Measurements from ENCODE around the gene RPN2. TPM values are rescaled to one million over a fixed set of nuclear protein-coding genes. Genes with fewer than 3 reads are reported as not detected.

RPN2 gene
- total and polyA plus RNA-seq, 9 of the 15 experiments (the other 6 are each of a cell fraction or from before 2014, with no cell fraction given), result 168 to 548 (median 325) TPM

DNA sequence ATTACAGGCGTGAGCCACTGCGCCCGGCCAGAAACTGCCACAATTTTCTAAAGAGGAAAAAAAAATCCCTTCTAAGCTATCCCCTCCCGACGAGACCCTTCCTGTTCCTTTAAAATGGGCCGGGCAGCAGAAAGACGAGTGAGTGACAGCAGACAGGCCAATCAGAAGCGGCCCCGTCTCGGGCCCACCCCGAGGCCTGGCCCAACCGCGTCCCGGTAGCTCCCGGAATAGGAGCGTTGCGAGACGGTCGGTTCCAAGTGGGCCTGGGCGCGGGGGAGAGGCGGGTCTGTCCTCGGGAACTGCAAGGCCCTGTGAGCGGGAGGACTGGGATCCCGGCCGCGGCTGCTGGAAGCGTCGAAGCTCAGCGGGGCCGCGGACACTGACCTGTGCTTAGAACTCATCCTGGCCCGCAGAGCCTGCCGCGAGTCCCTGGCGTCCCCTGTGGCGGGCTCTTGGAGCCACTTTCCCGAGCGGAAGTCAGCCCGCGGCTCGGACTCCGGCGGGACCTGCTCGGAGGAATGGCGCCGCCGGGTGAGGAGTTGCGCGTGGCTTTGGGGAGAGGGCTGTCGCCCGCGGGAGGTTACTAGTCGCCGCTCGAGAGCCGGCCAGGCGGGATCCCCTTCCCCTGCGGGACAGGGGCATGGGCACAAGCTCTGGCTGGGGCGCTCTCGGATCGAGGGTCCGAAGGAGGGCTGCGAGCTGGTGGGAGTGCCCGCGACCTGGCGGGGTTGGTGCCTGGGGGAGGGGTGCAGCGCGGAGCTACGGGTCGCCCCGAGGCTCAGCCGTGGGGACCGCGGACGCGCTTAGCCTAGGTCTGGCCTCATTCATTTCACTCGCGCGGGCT is at the start of gene RPN2, which contains the start of gene MROH8 (continued):
- TF ChIP-seq SP2 (IDR thresholded peaks at IDR 0.05; ENCODE audit: extremely low read depth, low read depth, low read length, poor library complexity, severe bottlenecking), result peak; percentile 87
- peak; percentile 93 for TF ChIP-seq FOS (IDR thresholded peaks at IDR 0.05; ENCODE audit: extremely low read depth, insufficient read length)
- no peak for TF ChIP-seq CAMTA2 (CRISPR knock-in tag; conservative IDR thresholded peaks at IDR 0.05)
- TF ChIP-seq ZNF57 (CRISPR knock-in tag; IDR thresholded peaks at IDR 0.05), result no peak
- TF ChIP-seq, protein P1, sequence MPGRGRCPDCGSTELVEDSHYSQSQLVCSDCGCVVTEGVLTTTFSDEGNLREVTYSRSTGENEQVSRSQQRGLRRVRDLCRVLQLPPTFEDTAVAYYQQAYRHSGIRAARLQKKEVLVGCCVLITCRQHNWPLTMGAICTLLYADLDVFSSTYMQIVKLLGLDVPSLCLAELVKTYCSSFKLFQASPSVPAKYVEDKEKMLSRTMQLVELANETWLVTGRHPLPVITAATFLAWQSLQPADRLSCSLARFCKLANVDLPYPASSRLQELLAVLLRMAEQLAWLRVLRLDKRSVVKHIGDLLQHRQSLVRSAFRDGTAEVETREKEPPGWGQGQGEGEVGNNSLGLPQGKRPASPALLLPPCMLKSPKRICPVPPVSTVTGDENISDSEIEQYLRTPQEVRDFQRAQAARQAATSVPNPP (IDR thresholded peaks at IDR 0.05; ENCODE audit: borderline replicate concordance, insufficient read depth, insufficient read length), result no peak
- peak; percentile 74 for TF ChIP-seq ETV5 (CRISPR knock-in tag; IDR thresholded peaks at IDR 0.05; ENCODE audit: low read depth)
- TF ChIP-seq TCF7L2 (IDR thresholded peaks at IDR 0.05; ENCODE audit: low read depth, low read length), result peak; percentile 90
- TF ChIP-seq ZNF316 (IDR thresholded peaks at IDR 0.05), result no peak
- no peak for TF ChIP-seq YBX1 (IDR thresholded peaks at IDR 0.05)
- TF ChIP-seq CBX8 (IDR thresholded peaks at IDR 0.05; ENCODE audit: borderline replicate concordance, extremely low read depth, low read depth, low read length, poor library complexity, severe bottlenecking), result no peak
- TF ChIP-seq HDAC3 (IDR thresholded peaks at IDR 0.05; ENCODE audit: borderline replicate concordance, partially characterized antibody), result no peak
- TF ChIP-seq MCM2 (IDR thresholded peaks at IDR 0.05; ENCODE audit: low read depth), result no peak
- TF ChIP-seq ZNF584 (CRISPR knock-in tag; IDR thresholded peaks at IDR 0.05; ENCODE audit: low read depth), result no peak
- TF ChIP-seq FOXK1 (CRISPR knock-in tag; IDR thresholded peaks at IDR 0.05; ENCODE audit: borderline replicate concordance), result no peak
- TF ChIP-seq, protein P2, sequence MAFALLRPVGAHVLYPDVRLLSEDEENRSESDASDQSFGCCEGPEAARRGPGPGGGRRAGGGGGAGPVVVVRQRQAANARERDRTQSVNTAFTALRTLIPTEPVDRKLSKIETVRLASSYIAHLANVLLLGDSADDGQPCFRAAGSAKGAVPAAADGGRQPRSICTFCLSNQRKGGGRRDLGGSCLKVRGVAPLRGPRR (CRISPR knock-in tag; IDR thresholded peaks at IDR 0.05), result no peak
- TF ChIP-seq FOXJ3 (CRISPR knock-in tag; IDR thresholded peaks at IDR 0.05), result no peak
- TF ChIP-seq KLF6 (CRISPR knock-in tag; IDR thresholded peaks at IDR 0.05; ENCODE audit: borderline replicate concordance), result peak; percentile 37; the same call in 1 of the 2 replicates
